ENCODE data around the gene UAP1L1. TPM values are rescaled to one million over a fixed set of nuclear protein-coding genes. Genes with fewer than 3 reads are reported as not detected.
A peak's percentile ranks its signal among the peaks of the same experiment; 100 is the strongest.

The UAP1L1 gene
- total and polyA plus RNA-seq, 9 of the 15 experiments (the other 6 are each of a cell fraction or from before 2014, with no cell fraction given), result 0.20 to 8.6 (median 3.7) TPM

- TF ChIP-seq, protein P1, sequence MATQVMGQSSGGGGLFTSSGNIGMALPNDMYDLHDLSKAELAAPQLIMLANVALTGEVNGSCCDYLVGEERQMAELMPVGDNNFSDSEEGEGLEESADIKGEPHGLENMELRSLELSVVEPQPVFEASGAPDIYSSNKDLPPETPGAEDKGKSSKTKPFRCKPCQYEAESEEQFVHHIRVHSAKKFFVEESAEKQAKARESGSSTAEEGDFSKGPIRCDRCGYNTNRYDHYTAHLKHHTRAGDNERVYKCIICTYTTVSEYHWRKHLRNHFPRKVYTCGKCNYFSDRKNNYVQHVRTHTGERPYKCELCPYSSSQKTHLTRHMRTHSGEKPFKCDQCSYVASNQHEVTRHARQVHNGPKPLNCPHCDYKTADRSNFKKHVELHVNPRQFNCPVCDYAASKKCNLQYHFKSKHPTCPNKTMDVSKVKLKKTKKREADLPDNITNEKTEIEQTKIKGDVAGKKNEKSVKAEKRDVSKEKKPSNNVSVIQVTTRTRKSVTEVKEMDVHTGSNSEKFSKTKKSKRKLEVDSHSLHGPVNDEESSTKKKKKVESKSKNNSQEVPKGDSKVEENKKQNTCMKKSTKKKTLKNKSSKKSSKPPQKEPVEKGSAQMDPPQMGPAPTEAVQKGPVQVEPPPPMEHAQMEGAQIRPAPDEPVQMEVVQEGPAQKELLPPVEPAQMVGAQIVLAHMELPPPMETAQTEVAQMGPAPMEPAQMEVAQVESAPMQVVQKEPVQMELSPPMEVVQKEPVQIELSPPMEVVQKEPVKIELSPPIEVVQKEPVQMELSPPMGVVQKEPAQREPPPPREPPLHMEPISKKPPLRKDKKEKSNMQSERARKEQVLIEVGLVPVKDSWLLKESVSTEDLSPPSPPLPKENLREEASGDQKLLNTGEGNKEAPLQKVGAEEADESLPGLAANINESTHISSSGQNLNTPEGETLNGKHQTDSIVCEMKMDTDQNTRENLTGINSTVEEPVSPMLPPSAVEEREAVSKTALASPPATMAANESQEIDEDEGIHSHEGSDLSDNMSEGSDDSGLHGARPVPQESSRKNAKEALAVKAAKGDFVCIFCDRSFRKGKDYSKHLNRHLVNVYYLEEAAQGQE (IDR thresholded peaks at IDR 0.05; ENCODE audit: borderline replicate concordance), result peak; percentile 100
- TF ChIP-seq, protein P1 (CRISPR knock-in tag; IDR thresholded peaks at IDR 0.05; ENCODE audit: low read depth), result peak; percentile 98
- TF ChIP-seq PML (IDR thresholded peaks at IDR 0.05; ENCODE audit: low read length) (no peak), LEF1 (IDR thresholded peaks at IDR 0.05) (no peak), ZNF586 (CRISPR knock-in tag; conservative IDR thresholded peaks at IDR 0.05) (no peak), THRA (IDR thresholded peaks at IDR 0.05) (no peak), TAL1 (IDR thresholded peaks at IDR 0.05) (no peak), TGIF2 (CRISPR knock-in tag; IDR thresholded peaks at IDR 0.05) (0 out of 2 replicates have a peak, but pooled peaks have one; percentile 48), ZNF764 (CRISPR knock-in tag; IDR thresholded peaks at IDR 0.05; ENCODE audit: low read depth) (no peak), NELFE (IDR thresholded peaks at IDR 0.05; ENCODE audit: insufficient read depth, insufficient read length) (no peak), HNRNPLL (IDR thresholded peaks at IDR 0.05; ENCODE audit: low read depth, low read length, poor library complexity, severe bottlenecking) (no peak), SP1 (CRISPR knock-in tag; IDR thresholded peaks at IDR 0.05) (no peak; the same call in 1 of the 2 replicates), FOXM1 (IDR thresholded peaks at IDR 0.05; ENCODE audit: low read depth) (no peak), FOXM1 (CRISPR knock-in tag; IDR thresholded peaks at IDR 0.05; ENCODE audit: low read depth) (peak; percentile 36; the same call in 1 of the 2 replicates)
- TF ChIP-seq, protein P2, sequence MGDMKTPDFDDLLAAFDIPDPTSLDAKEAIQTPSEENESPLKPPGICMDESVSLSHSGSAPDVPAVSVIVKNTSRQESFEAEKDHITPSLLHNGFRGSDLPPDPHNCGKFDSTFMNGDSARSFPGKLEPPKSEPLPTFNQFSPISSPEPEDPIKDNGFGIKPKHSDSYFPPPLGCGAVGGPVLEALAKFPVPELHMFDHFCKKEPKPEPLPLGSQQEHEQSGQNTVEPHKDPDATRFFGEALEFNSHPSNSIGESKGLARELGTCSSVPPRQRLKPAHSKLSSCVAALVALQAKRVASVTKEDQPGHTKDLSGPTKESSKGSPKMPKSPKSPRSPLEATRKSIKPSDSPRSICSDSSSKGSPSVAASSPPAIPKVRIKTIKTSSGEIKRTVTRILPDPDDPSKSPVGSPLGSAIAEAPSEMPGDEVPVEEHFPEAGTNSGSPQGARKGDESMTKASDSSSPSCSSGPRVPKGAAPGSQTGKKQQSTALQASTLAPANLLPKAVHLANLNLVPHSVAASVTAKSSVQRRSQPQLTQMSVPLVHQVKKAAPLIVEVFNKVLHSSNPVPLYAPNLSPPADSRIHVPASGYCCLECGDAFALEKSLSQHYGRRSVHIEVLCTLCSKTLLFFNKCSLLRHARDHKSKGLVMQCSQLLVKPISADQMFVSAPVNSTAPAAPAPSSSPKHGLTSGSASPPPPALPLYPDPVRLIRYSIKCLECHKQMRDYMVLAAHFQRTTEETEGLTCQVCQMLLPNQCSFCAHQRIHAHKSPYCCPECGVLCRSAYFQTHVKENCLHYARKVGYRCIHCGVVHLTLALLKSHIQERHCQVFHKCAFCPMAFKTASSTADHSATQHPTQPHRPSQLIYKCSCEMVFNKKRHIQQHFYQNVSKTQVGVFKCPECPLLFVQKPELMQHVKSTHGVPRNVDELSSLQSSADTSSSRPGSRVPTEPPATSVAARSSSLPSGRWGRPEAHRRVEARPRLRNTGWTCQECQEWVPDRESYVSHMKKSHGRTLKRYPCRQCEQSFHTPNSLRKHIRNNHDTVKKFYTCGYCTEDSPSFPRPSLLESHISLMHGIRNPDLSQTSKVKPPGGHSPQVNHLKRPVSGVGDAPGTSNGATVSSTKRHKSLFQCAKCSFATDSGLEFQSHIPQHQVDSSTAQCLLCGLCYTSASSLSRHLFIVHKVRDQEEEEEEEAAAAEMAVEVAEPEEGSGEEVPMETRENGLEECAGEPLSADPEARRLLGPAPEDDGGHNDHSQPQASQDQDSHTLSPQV (IDR thresholded peaks at IDR 0.05), result no peak
Observed at GRCh38 chr9:137046088-137046787, 31.1 kb upstream of the UAP1L1 start, which contains the start of gene NPDC1 (continued).

Data from K562 (cell line).